SU-DHL-6 (cell line): ENCODE data around the gene ZSWIM8.

Experiments
- H2AFZ ChIP-seq: fragments of 200-600 bp; sonication (generic); 2 replicates; pipeline ENCODE4 v1.6.1; 2014; ENCODE audit warnings: low read depth, mild to moderate bottlenecking, moderate library complexity, mixed read lengths, antibody characterized with exemption, low read length; ENCODE audit not compliant: severe bottlenecking
- H3F3A ChIP-seq: fragments of 200-600 bp; shearing (Covaris generic); 2 replicates; pipeline ENCODE4 v1.6.0; 2016; ENCODE audit warnings: antibody characterized with exemption, mild to moderate bottlenecking; ENCODE audit not compliant: insufficient read depth
- H3K27ac ChIP-seq: fragments of 200-600 bp; sonication (generic); 2 replicates; pipeline ENCODE4 v1.5.1; 2016; ENCODE audit warnings: low read depth, mild to moderate bottlenecking, low read length, moderate library complexity, mixed read lengths
- H3K27me3 ChIP-seq: fragments of 200-600 bp; sonication (generic), shearing (Covaris generic); 2 replicates; pipeline ENCODE4 v1.6.0; 2014; ENCODE audit warnings: mild to moderate bottlenecking, low read length
- H3K36me3 ChIP-seq: fragments of 200-600 bp; sonication (generic); 2 replicates; pipeline ENCODE4 v1.6.1; 2014; ENCODE audit warnings: mild to moderate bottlenecking, low read length, mixed read lengths
- H3K4me2 ChIP-seq: fragments of 300-600, 200-600 bp; shearing (Covaris generic), sonication (generic); 2 replicates; pipeline ENCODE4 v1.6.0; 2014; ENCODE audit warnings: low read length, low read depth, mild to moderate bottlenecking; ENCODE audit not compliant: poor library complexity, severe bottlenecking
- H3K4me3 ChIP-seq: fragments of 200-600 bp; sonication (generic); 2 replicates; pipeline ENCODE4 v1.5.1; 2014; ENCODE audit warnings: antibody characterized with exemption, low read length, mild to moderate bottlenecking, mixed read lengths; ENCODE audit not compliant: insufficient read depth, poor library complexity, severe bottlenecking
- H3K79me2 ChIP-seq: fragments of 200-600 bp; sonication (generic); 2 replicates; pipeline ENCODE4 v1.6.1; 2014; ENCODE audit warnings: mild to moderate bottlenecking, low read length, moderate library complexity; ENCODE audit not compliant: insufficient read depth
- H3K9ac ChIP-seq: fragments of 200-600 bp; sonication (generic); 2 replicates; pipeline ENCODE4 v1.7.0; 2014; ENCODE audit warnings: mild to moderate bottlenecking, low read length
- H3K9me2 ChIP-seq: fragments of 200-600 bp; sonication (generic); replicated peaks from 2 replicates; pipeline ENCODE4 v1.6.1; 2014; ENCODE audit warnings: low read length; ENCODE audit not compliant: insufficient read depth
- H3K9me3 ChIP-seq: fragments of 200-600 bp; sonication (generic); 2 replicates; pipeline ENCODE4 v1.6.1; 2014; ENCODE audit warnings: low read length, mixed read lengths; ENCODE audit not compliant: insufficient read depth
- H4K20me1 ChIP-seq: fragments of 200-600 bp; sonication (generic); 2 replicates; pipeline ENCODE4 v1.6.1; 2014; ENCODE audit warnings: low read depth, mild to moderate bottlenecking, antibody characterized with exemption, low read length, moderate library complexity, mixed read lengths
- CTCF ChIP-seq: fragments of 200-600 bp; sonication (generic); IDR thresholded peaks from one replicate; pipeline ENCODE4 v1.5.1; 2017; ENCODE audit warnings: antibody characterized with exemption, mild to moderate bottlenecking, low read length, moderate library complexity; ENCODE audit not compliant: insufficient read depth, poor library complexity, severe bottlenecking
- EZH2phosphoT487 ChIP-seq: fragments of 200-600 bp; sonication (generic), shearing (Covaris generic); conservative IDR thresholded peaks from 2 replicates; pipeline ENCODE4 v1.6.1; 2018; ENCODE audit warnings: mild to moderate bottlenecking, antibody characterized with exemption, low read length, moderate library complexity, mixed read lengths

ZSWIM8 gene

DNA sequence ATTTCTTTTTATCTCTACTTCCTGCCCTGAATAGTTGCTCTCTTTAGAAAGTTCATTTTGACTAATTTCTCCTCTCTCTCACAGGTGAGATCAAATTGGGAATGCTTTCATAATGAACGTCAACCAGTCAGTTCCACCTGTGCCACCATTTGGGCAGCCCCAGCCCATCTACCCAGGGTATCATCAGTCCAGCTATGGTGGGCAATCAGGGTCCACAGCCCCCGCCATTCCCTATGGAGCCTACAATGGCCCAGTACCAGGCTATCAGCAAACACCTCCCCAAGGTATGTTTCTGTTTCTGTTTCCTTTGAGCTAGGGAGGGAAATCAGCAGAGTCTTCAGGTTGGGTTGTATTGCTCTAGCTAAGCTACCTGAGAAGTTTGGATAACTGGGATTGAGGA is 38.7 kb upstream of the ZSWIM8 start:
- no peaks in the 10 kb centered on the region; the same call in 1 of the 2 replicates for H4K20me1 ChIP-seq
- H3K9ac ChIP-seq, result no peak overlapping the region
- H3K27me3 ChIP-seq, result no peaks in the 10 kb centered on the region
- no peak for TF ChIP-seq CTCF
- TF ChIP-seq EZH2phosphoT487, result no peak
- no peaks in the 10 kb centered on the region for H3F3A ChIP-seq
- H3K4me2 ChIP-seq, result no peak overlapping the region
- no peak overlapping the region for H2AFZ ChIP-seq
- no peak overlapping the region for H3K27ac ChIP-seq
- H3K79me2 ChIP-seq, result peaks cover 72% of the 10 kb centered on the region
- H3K9me2 ChIP-seq, result no peaks in the 10 kb centered on the region
- no peaks in the 10 kb centered on the region for H3K9me3 ChIP-seq
- H3K4me3 ChIP-seq, result no peak overlapping the region
- 0 out of 2 replicates have a peak, but pooled peaks cover 6% of the 10 kb centered on the region for H3K36me3 ChIP-seq

- H3K36me3 ChIP-seq, result peaks cover 9% of the 10 kb centered on the region; the same call in 1 of the 2 replicates
Measured at GRCh38 chr10:73750819-73751218, 34.6 kb upstream of the ZSWIM8 start.

GRCh38 chr10:73756183-73756582 is 29.2 kb upstream of the ZSWIM8 start:
- H3K4me3 ChIP-seq, result no peak overlapping the region
- no peaks in the 10 kb centered on the region for H3K27me3 ChIP-seq
- H3K27ac ChIP-seq, result no peak overlapping the region
- no peaks in the 10 kb centered on the region for H3K9me3 ChIP-seq
- H3K79me2 ChIP-seq, result no peaks in the 10 kb centered on the region
- H3K9me2 ChIP-seq, result no peaks in the 10 kb centered on the region
- TF ChIP-seq EZH2phosphoT487 (no peak), CTCF (no peak)
- no peak overlapping the region for H3K9ac ChIP-seq
- H3F3A ChIP-seq, result no peaks in the 10 kb centered on the region
- peaks cover 3% of the 10 kb centered on the region; the same call in 1 of the 2 replicates for H3K36me3 ChIP-seq
- H4K20me1 ChIP-seq, result no peaks in the 10 kb centered on the region
- no peak overlapping the region for H3K4me2 ChIP-seq
- H2AFZ ChIP-seq, result no peak overlapping the region

More at GRCh38 chr10:73750819-73751218, 34.6 kb upstream of the ZSWIM8 start:
- H3K9me2 ChIP-seq, result no peaks in the 10 kb centered on the region
- H3K4me2 ChIP-seq, result no peak overlapping the region
- no peaks in the 10 kb centered on the region; the same call in 1 of the 2 replicates for H4K20me1 ChIP-seq
- no peak overlapping the region for H3K4me3 ChIP-seq
- H3K9me3 ChIP-seq, result no peaks in the 10 kb centered on the region
- no peaks in the 10 kb centered on the region for H3F3A ChIP-seq
- no peak overlapping the region for H3K27ac ChIP-seq
- H2AFZ ChIP-seq, result no peak overlapping the region
- H3K79me2 ChIP-seq, result peaks cover 37% of the 10 kb centered on the region
- no peak overlapping the region for H3K9ac ChIP-seq
- TF ChIP-seq EZH2phosphoT487, result no peak
- TF ChIP-seq CTCF, result no peak
- H3K27me3 ChIP-seq, result no peaks in the 10 kb centered on the region
